ENCODE measurements around the gene YDJC. TPM values are rescaled to one million over a fixed set of nuclear protein-coding genes. Genes with fewer than 3 reads are reported as not detected.

The YDJC gene
- total and polyA plus RNA-seq, 9 of the 15 experiments (the other 6 are each of a cell fraction or from before 2014, with no cell fraction given) = 13.5 to 871 (median 164) TPM

DNA sequence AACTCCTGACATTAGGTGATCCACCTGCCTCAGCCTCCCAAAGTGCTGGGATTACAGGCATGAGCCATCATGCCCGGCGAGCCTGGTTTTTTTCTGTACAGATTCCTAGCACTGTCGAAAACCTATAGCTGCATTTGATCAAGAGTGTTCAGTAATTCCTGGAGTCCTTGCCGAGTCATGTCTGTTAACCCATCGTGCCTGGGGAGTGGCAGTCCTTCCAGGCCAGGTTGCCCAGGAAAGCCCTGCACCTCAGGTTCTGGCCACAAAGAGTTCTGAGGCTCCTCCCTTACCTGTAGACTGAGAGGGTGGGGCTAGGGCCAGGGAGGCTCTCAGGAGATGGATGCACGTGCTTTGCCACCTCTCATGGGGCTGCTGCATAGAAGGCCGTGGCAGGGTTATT is 17.0 kb downstream of the YDJC start (continued):
- TF ChIP-seq JUND (IDR thresholded peaks at IDR 0.05; ENCODE audit: borderline replicate concordance, low read depth, low read length) (no peak), JUND (tag; IDR thresholded peaks at IDR 0.05; ENCODE audit: borderline replicate concordance, low read depth, low read length) (no peak), ZSCAN29 (IDR thresholded peaks at IDR 0.05) (no peak), ZFX (CRISPR knock-in tag; IDR thresholded peaks at IDR 0.05) (no peak), NR2F6 (CRISPR knock-in tag; IDR thresholded peaks at IDR 0.05) (peak; percentile 59; the same call in 1 of the 2 replicates), POLR2A (conservative IDR thresholded peaks at IDR 0.05) (no peak), ZNF644 (tag; IDR thresholded peaks at IDR 0.05; ENCODE audit: low read depth) (no peak), MIER1 (IDR thresholded peaks at IDR 0.05; ENCODE audit: low read depth) (no peak), TEAD2 (tag; IDR thresholded peaks at IDR 0.05) (no peak), PRPF4 (IDR thresholded peaks at IDR 0.05; ENCODE audit: insufficient read depth, low read depth, low read length, poor library complexity, severe bottlenecking) (no peak), BCL6 (CRISPR knock-in tag; IDR thresholded peaks at IDR 0.05) (no peak), ZBTB7A (IDR thresholded peaks at IDR 0.05; ENCODE audit: borderline replicate concordance, control insufficient read depth, low read depth, low read length) (no peak), ELF1 (tag; IDR thresholded peaks at IDR 0.05) (no peak), ZSCAN32 (CRISPR knock-in tag; IDR thresholded peaks at IDR 0.05) (no peak), CCAR2 (IDR thresholded peaks at IDR 0.05; ENCODE audit: low read depth, low read length) (0 out of 2 replicates have a peak, but pooled peaks have one; percentile 10), SETDB1 (IDR thresholded peaks at IDR 0.05; ENCODE audit: low read length) (no peak), XRCC5 (IDR thresholded peaks at IDR 0.05; ENCODE audit: low read depth, low read length) (no peak), ATF7 (IDR thresholded peaks at IDR 0.05) (no peak)
- TF ChIP-seq, protein P1, sequence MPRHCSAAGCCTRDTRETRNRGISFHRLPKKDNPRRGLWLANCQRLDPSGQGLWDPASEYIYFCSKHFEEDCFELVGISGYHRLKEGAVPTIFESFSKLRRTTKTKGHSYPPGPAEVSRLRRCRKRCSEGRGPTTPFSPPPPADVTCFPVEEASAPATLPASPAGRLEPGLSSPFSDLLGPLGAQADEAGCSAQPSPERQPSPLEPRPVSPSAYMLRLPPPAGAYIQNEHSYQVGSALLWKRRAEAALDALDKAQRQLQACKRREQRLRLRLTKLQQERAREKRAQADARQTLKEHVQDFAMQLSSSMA (CRISPR knock-in tag; IDR thresholded peaks at IDR 0.05) = no peak
- TF ChIP-seq, protein P2, sequence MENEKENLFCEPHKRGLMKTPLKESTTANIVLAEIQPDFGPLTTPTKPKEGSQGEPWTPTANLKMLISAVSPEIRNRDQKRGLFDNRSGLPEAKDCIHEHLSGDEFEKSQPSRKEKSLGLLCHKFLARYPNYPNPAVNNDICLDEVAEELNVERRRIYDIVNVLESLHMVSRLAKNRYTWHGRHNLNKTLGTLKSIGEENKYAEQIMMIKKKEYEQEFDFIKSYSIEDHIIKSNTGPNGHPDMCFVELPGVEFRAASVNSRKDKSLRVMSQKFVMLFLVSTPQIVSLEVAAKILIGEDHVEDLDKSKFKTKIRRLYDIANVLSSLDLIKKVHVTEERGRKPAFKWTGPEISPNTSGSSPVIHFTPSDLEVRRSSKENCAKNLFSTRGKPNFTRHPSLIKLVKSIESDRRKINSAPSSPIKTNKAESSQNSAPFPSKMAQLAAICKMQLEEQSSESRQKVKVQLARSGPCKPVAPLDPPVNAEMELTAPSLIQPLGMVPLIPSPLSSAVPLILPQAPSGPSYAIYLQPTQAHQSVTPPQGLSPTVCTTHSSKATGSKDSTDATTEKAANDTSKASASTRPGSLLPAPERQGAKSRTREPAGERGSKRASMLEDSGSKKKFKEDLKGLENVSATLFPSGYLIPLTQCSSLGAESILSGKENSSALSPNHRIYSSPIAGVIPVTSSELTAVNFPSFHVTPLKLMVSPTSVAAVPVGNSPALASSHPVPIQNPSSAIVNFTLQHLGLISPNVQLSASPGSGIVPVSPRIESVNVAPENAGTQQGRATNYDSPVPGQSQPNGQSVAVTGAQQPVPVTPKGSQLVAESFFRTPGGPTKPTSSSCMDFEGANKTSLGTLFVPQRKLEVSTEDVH (IDR thresholded peaks at IDR 0.05; ENCODE audit: low read depth, partially characterized antibody) = no peak
- TF ChIP-seq, protein P3, sequence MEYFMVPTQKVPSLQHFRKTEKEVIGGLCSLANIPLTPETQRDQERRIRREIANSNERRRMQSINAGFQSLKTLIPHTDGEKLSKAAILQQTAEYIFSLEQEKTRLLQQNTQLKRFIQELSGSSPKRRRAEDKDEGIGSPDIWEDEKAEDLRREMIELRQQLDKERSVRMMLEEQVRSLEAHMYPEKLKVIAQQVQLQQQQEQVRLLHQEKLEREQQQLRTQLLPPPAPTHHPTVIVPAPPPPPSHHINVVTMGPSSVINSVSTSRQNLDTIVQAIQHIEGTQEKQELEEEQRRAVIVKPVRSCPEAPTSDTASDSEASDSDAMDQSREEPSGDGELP (CRISPR knock-in tag; IDR thresholded peaks at IDR 0.05; ENCODE audit: borderline replicate concordance) = 0 out of 2 replicates have a peak, but pooled peaks have one; percentile 11
- TF ChIP-seq, protein P4, sequence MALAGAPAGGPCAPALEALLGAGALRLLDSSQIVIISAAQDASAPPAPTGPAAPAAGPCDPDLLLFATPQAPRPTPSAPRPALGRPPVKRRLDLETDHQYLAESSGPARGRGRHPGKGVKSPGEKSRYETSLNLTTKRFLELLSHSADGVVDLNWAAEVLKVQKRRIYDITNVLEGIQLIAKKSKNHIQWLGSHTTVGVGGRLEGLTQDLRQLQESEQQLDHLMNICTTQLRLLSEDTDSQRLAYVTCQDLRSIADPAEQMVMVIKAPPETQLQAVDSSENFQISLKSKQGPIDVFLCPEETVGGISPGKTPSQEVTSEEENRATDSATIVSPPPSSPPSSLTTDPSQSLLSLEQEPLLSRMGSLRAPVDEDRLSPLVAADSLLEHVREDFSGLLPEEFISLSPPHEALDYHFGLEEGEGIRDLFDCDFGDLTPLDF (CRISPR knock-in tag; IDR thresholded peaks at IDR 0.05) = peak; percentile 36; the same call in 1 of the 2 replicates
- TF ChIP-seq, protein P5, sequence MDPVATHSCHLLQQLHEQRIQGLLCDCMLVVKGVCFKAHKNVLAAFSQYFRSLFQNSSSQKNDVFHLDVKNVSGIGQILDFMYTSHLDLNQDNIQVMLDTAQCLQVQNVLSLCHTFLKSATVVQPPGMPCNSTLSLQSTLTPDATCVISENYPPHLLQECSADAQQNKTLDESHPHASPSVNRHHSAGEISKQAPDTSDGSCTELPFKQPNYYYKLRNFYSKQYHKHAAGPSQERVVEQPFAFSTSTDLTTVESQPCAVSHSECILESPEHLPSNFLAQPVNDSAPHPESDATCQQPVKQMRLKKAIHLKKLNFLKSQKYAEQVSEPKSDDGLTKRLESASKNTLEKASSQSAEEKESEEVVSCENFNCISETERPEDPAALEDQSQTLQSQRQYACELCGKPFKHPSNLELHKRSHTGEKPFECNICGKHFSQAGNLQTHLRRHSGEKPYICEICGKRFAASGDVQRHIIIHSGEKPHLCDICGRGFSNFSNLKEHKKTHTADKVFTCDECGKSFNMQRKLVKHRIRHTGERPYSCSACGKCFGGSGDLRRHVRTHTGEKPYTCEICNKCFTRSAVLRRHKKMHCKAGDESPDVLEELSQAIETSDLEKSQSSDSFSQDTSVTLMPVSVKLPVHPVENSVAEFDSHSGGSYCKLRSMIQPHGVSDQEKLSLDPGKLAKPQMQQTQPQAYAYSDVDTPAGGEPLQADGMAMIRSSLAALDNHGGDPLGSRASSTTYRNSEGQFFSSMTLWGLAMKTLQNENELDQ (CRISPR knock-in tag; IDR thresholded peaks at IDR 0.05; ENCODE audit: borderline replicate concordance) = no peak

Data from K562 (cell line).